Esophagus (tissue), 2 donors: Measurements from ENCODE around the gene FN3K. TPM values are rescaled to one million over a fixed set of nuclear protein-coding genes. Genes with fewer than 3 reads are reported as not detected.

Experiments
- H3K27ac ChIP-seq, 2 donors: one replicate each; pipeline ENCODE4 v1.5.1; 2013; ENCODE audit warnings: low read depth in 2 of 2, mild to moderate bottlenecking in 2 of 2, inconsistent platforms in 1 of 2, low read length in 1 of 2, moderate library complexity in 1 of 2
- H3K27me3 ChIP-seq, 2 donors: one replicate each; pipeline ENCODE4 v1.6.1; 2013; ENCODE audit warnings: low read length in 2 of 2, control low read depth in 1 of 2, mild to moderate bottlenecking in 1 of 2; ENCODE audit not compliant: insufficient read depth in 2 of 2, control insufficient read depth in 1 of 2
- H3K36me3 ChIP-seq, 2 donors: one replicate each; pipeline ENCODE4 v1.6.1; 2013; ENCODE audit warnings: low read length in 1 of 2; ENCODE audit not compliant: control insufficient read depth in 2 of 2, insufficient read depth in 2 of 2
- H3K4me1 ChIP-seq, 2 donors: one replicate each; pipeline ENCODE4 v1.6.1; 2013; ENCODE audit warnings: low read length in 1 of 2; ENCODE audit not compliant: control insufficient read depth in 2 of 2, insufficient read depth in 2 of 2
- H3K4me3 ChIP-seq, 2 donors: one replicate each; pipeline ENCODE4 v1.5.1; 2013; ENCODE audit warnings: low read length in 2 of 2, mild to moderate bottlenecking in 2 of 2, low read depth in 1 of 2, moderate library complexity in 1 of 2
- H3K9me3 ChIP-seq, 2 donors: one replicate each; pipeline ENCODE4 v1.6.1; 2013; ENCODE audit warnings: mild to moderate bottlenecking in 2 of 2, low read depth in 1 of 2, low read length in 1 of 2, moderate library complexity in 1 of 2; ENCODE audit not compliant: control insufficient read depth in 2 of 2, insufficient read depth in 1 of 2
- WGBS, 2 donors: extraction: QIAGEN DNeasy Blood & Tissue Kit; methylation state at CpG; one replicate each; pipeline ENCODE4 v1.1.7; 2013; 5-methylcytosine and 5-hydroxymethylcytosine counted together
- polyA plus RNA-seq, 2 donors: library from polyadenylated mRNA; stranded (reverse); fragments of 200-250 nt; gene quantifications; one replicate each; pipeline ENCODE4 v1.2.3, GENCODE V29; 2013
- donor health status: healthy with polysubstance abuse.
- donor health status: Bipolar disorder and iron deficiency.

Gene FN3K
- polyA plus RNA-seq, 2 donors, result 2.7 to 3.7 TPM

- Histone ChIP-seq H3K27me3 (no peaks in the 10 kb centered on the region), H3K4me1 (peaks cover 0 to 4% of the 10 kb centered on the region in 2 donors), H3K36me3 (no peaks in the 10 kb centered on the region), H3K4me3 (no peak overlapping the region), H3K27ac (peak overlapping the region in 1 of 2 donors; percentile 26), H3K9me3 (no peaks in the 10 kb centered on the region)
- WGBS, 2 donors, result 75 to 79% methylated on average over 37 to 40 of the region's 40 CpGs
Measured at GRCh38 chr17:82750241-82750908, 15.0 kb downstream of the FN3K start.

- peak overlapping the region; percentile 64 to 74 for H3K27ac ChIP-seq
- H3K4me3 ChIP-seq, result peak overlapping the region; percentile 60 to 81
- H3K9me3 ChIP-seq, result no peaks in the 10 kb centered on the region
- no peaks in the 10 kb centered on the region for H3K36me3 ChIP-seq
- H3K27me3 ChIP-seq, result no peaks in the 10 kb centered on the region
- H3K4me1 ChIP-seq, result peaks cover 0 to 8% of the 10 kb centered on the region in 2 donors
- WGBS, 2 donors, result 1 to 2% methylated on average over 39 to 56 of the region's 56 CpGs
Measured at GRCh38 chr17:82751171-82751570, 15.8 kb downstream of the FN3K start.

- WGBS, 2 donors, result 0 to 1% methylated on average over 81 to 111 of the region's 114 CpGs
Measured at GRCh38 chr17:82751571-82752370, 16.4 kb downstream of the FN3K start, which contains the start of gene TBCD. Gene TBCD, plus strand, starts transcription at chr17:82752065. Its CDS starts 129 bp downstream, at chr17:82752194.

GRCh38 chr17:82752371-82753200, 17.2 kb downstream of the FN3K start:
- WGBS, 2 donors, result 2 to 4% methylated on average over 39 to 72 of the region's 72 CpGs
- H3K27ac ChIP-seq, result peak overlapping the region; percentile 85 to 93

More at GRCh38 chr17:82751571-82752370, 16.4 kb downstream of the FN3K start, which contains the start of gene TBCD:
- no peaks in the 10 kb centered on the region for H3K9me3 ChIP-seq
- no peaks in the 10 kb centered on the region for H3K27me3 ChIP-seq
- peak within 1 kb of the TSS; percentile 81 to 92 for H3K4me3 ChIP-seq
- H3K27ac ChIP-seq, result peak within 1 kb of the TSS; percentile 85 to 93
- H3K4me1 ChIP-seq, result peaks cover 0 to 8% of the 10 kb centered on the region in 2 donors
- no peaks in the 10 kb centered on the region for H3K36me3 ChIP-seq

GRCh38 chr17:82753201-82753464, 17.7 kb downstream of the FN3K start:
- Histone ChIP-seq H3K9me3 (no peaks in the 10 kb centered on the region), H3K4me3 (peak overlapping the region in 1 of 2 donors; percentile 81), H3K27me3 (no peaks in the 10 kb centered on the region), H3K27ac (no peak overlapping the region), H3K36me3 (no peaks in the 10 kb centered on the region), H3K4me1 (peaks cover 0 to 8% of the 10 kb centered on the region in 2 donors)
- 39 to 49% methylated on average over 8 of the region's 8 CpGs for WGBS, 2 donors

More at GRCh38 chr17:82752371-82753200, 17.2 kb downstream of the FN3K start:
- H3K9me3 ChIP-seq, result no peaks in the 10 kb centered on the region
- H3K4me3 ChIP-seq, result peak overlapping the region; percentile 81 to 92
- H3K36me3 ChIP-seq, result no peaks in the 10 kb centered on the region
- peaks cover 0 to 8% of the 10 kb centered on the region in 2 donors for H3K4me1 ChIP-seq
- H3K27me3 ChIP-seq, result no peaks in the 10 kb centered on the region

GRCh38 chr17:82754297-82755208, 19.1 kb downstream of the FN3K start:
- Histone ChIP-seq H3K36me3 (no peaks in the 10 kb centered on the region), H3K27me3 (no peaks in the 10 kb centered on the region), H3K4me1 (peaks cover 0 to 8% of the 10 kb centered on the region in 2 donors), H3K9me3 (no peaks in the 10 kb centered on the region), H3K4me3 (peak overlapping the region in 1 of 2 donors; percentile 13), H3K27ac (peak overlapping the region; percentile 60 to 83)
- 66 to 67% methylated on average over 19 of the region's 19 CpGs for WGBS, 2 donors

GRCh38 chr17:82756166-82756565, 20.8 kb downstream of the FN3K start:
- Histone ChIP-seq H3K4me3 (no peak overlapping the region), H3K4me1 (peaks cover 0 to 8% of the 10 kb centered on the region in 2 donors), H3K27ac (no peak overlapping the region), H3K9me3 (no peaks in the 10 kb centered on the region), H3K36me3 (peaks cover 0 to 2% of the 10 kb centered on the region in 2 donors), H3K27me3 (no peaks in the 10 kb centered on the region)
- whole genome bisulfite sequencing, 2 donors, result 85 to 90% methylated on average over 7 of the region's 7 CpGs

GRCh38 chr17:82765371-82765770, 30.0 kb downstream of the FN3K start:
- no peaks in the 10 kb centered on the region for H3K27me3 ChIP-seq
- peaks cover 8 to 25% of the 10 kb centered on the region in 2 donors for H3K36me3 ChIP-seq
- no peak overlapping the region for H3K27ac ChIP-seq
- WGBS, 2 donors, result 81% methylated on average over 13 of the region's 13 CpGs
- H3K4me1 ChIP-seq, result peaks cover 0 to 2% of the 10 kb centered on the region in 2 donors
- no peaks in the 10 kb centered on the region for H3K9me3 ChIP-seq
- H3K4me3 ChIP-seq, result no peak overlapping the region
